SK-N-MC (cell line): Measurements from ENCODE around the gene PDE11A.

ENCODE experiments used
- EZH2 ChIP-seq: fragments of 200-600 bp; sonication (generic); IDR thresholded peaks from one replicate; pipeline ENCODE4 v1.6.1; 2017; ENCODE audit warnings: antibody characterized with exemption
- FOXP2 ChIP-seq: optimal IDR thresholded peaks from 2 replicates; pipeline ENCODE3; 2011; ENCODE audit warnings: mild to moderate bottlenecking, moderate library complexity; ENCODE audit not compliant: insufficient read depth; ENCODE audit errors: extremely low read length, control extremely low read depth
- POLR2AphosphoS5 ChIP-seq: IDR thresholded peaks from 2 replicates; pipeline ENCODE4 v1.6.1; 2012; ENCODE audit warnings: mild to moderate bottlenecking, low read depth, low read length, borderline replicate concordance

GRCh38 chr2:178066890-178067669, 5.5 kb downstream of the PDE11A start:
- no peak for TF ChIP-seq POLR2AphosphoS5
- no peak for TF ChIP-seq EZH2
- TF ChIP-seq FOXP2, result no peak
